A673 (cell line): ENCODE results near the gene NAT8L. TPM values are rescaled to one million over a fixed set of nuclear protein-coding genes. Genes with fewer than 3 reads are reported as not detected.
A peak's percentile ranks its signal among the peaks of the same experiment; 100 is the strongest.

Source experiments
- BruUV-seq: library from RNA; stranded (reverse); fragments of 400-500 nt; replicated peaks from 2 replicates; lab custom pipeline; 2021; lab: Mats Ljungman, UMichigan
- CTCF ChIA-PET: fragments of 300-600 bp; sonication (Branson Sonifier 250); formaldehyde crosslinking; loops from one replicate; lab custom pipeline; 2022; ENCODE audit warnings: antibody characterized with exemption; lab: Charles Lee
- POLR2A ChIA-PET: fragments of 300-600 bp; sonication (Branson Sonifier 250); formaldehyde crosslinking; loops from one replicate; lab custom pipeline; 2022; ENCODE audit warnings: antibody characterized with exemption; ENCODE audit not compliant: low non-redundant PET; lab: Charles Lee
- DNase-seq: peaks from one replicate; pipeline ENCODE4 v3.0.0-alpha.2; 2015; ENCODE audit warnings: low spot score
- H3K27ac ChIP-seq: fragments of 200-600 bp; sonication (generic); 2 replicates; pipeline ENCODE4 v1.5.1; 2016; ENCODE audit warnings: mixed run types, low read depth, mild to moderate bottlenecking, mixed read lengths, antibody characterized with exemption, low read length; ENCODE audit not compliant: poor library complexity, severe bottlenecking
- H3K27me3 ChIP-seq: fragments of 200-600 bp; sonication (generic); replicated peaks from 2 replicates; pipeline ENCODE4 v1.6.1; 2017; ENCODE audit warnings: mixed run types, low read depth, mild to moderate bottlenecking, mixed read lengths, antibody characterized with exemption, low read length; ENCODE audit not compliant: insufficient read depth, poor library complexity
- H3K36me3 ChIP-seq: fragments of 200-600 bp; sonication (generic); 2 replicates; pipeline ENCODE4 v1.6.1; 2016; ENCODE audit warnings: mixed run types, mild to moderate bottlenecking, mixed read lengths, antibody characterized with exemption, low read length; ENCODE audit not compliant: insufficient read depth, poor library complexity, severe bottlenecking
- H3K4me1 ChIP-seq: fragments of 200-600 bp; sonication (generic); 2 replicates; pipeline ENCODE4 v1.6.1; 2017; ENCODE audit warnings: mixed run types, mild to moderate bottlenecking, mixed read lengths, antibody characterized with exemption, low read length; ENCODE audit not compliant: insufficient read depth, poor library complexity, severe bottlenecking
- H3K4me3 ChIP-seq: fragments of 200-600 bp; sonication (generic); 2 replicates; pipeline ENCODE4 v1.5.1; 2016; ENCODE audit warnings: low read depth, mixed run types, mild to moderate bottlenecking, mixed read lengths, low read length; ENCODE audit not compliant: poor library complexity, severe bottlenecking
- H3K9me3 ChIP-seq: fragments of 200-600 bp; sonication (generic); 2 replicates; pipeline ENCODE4 v1.6.1; 2016; ENCODE audit warnings: mixed run types, low read depth, mild to moderate bottlenecking, mixed read lengths, antibody characterized with exemption, low read length; ENCODE audit not compliant: poor library complexity, severe bottlenecking
- CTCF ChIP-seq: fragments of 300-800, 200-600 bp; sonication (generic); conservative IDR thresholded peaks from 2 replicates; pipeline ENCODE4 v1.5.1; 2017; ENCODE audit warnings: low read depth, mild to moderate bottlenecking, antibody characterized with exemption, low read length, moderate library complexity, mixed read lengths
- EZH2 ChIP-seq: fragments of 200-600 bp; sonication (generic); IDR thresholded peaks from 2 replicates; pipeline ENCODE4 v1.6.1; 2017; ENCODE audit warnings: borderline replicate concordance, low read depth, mild to moderate bottlenecking, mixed read lengths, antibody characterized with exemption, low read length; ENCODE audit not compliant: poor library complexity, severe bottlenecking
- intact Hi-C: fragments of 100-400 bp; cut with micrococcal nuclease; formaldehyde crosslinking; loops from one replicate; pipeline ENCODE4 v1.10.0; 2022; ENCODE audit not compliant: unreplicated experiment
- total RNA-seq: library from RNA; stranded (reverse); gene quantifications from 2 replicates; pipeline ENCODE4 v1.2.3, GENCODE V29; 2021

Gene NAT8L
- total RNA-seq, 1 experiment from 2014 or later: 2.5 TPM

GRCh38 chr4:2084316-2084715, 25.2 kb downstream of the NAT8L start:
- ChIA-PET CTCF (no interaction called here), POLR2A (no interaction called here)
- no TSS peak for BruUV-seq
- Histone ChIP-seq H3K9me3 (no peaks in the 10 kb centered on the region), H3K36me3 (no peaks in the 10 kb centered on the region), H3K27ac (no peak overlapping the region), H3K27me3 (peaks cover 3% of the 10 kb centered on the region), H3K4me1 (no peaks in the 10 kb centered on the region), H3K4me3 (no peak overlapping the region)
- intact Hi-C loops: no loop called here
- no peak for TF ChIP-seq CTCF
- TF ChIP-seq EZH2: no peak
- no peak for DNase-seq

GRCh38 chr4:2085496-2085901, 26.4 kb downstream of the NAT8L start:
- intact Hi-C loops: no loop called here
- POLR2A ChIA-PET: no interaction called here

GRCh38 chr4:2087170-2087569, 28.0 kb downstream of the NAT8L start:
- no TSS peak for BruUV-seq
- CTCF ChIA-PET: no interaction called here

More at GRCh38 chr4:2085496-2085901, 26.4 kb downstream of the NAT8L start:
- Histone ChIP-seq H3K4me3 (no peak overlapping the region), H3K27ac (no peak overlapping the region), H3K9me3 (no peaks in the 10 kb centered on the region), H3K36me3 (no peaks in the 10 kb centered on the region), H3K4me1 (no peaks in the 10 kb centered on the region), H3K27me3 (peaks cover 5% of the 10 kb centered on the region)
- no peak for DNase-seq
- CTCF ChIA-PET: no interaction called here
- no TSS peak for BruUV-seq
- TF ChIP-seq CTCF (no peak), EZH2 (no peak)

More at GRCh38 chr4:2087170-2087569, 28.0 kb downstream of the NAT8L start:
- H3K27me3 ChIP-seq: peaks cover 5% of the 10 kb centered on the region
- H3K36me3 ChIP-seq: no peaks in the 10 kb centered on the region
- intact Hi-C loops: no loop called here
- no peak for DNase-seq
- H3K4me1 ChIP-seq: no peaks in the 10 kb centered on the region
- TF ChIP-seq EZH2 (no peak), CTCF (peak; percentile 16; the same call in 1 of the 2 replicates)
- H3K27ac ChIP-seq: no peak overlapping the region
- no peaks in the 10 kb centered on the region for H3K9me3 ChIP-seq
- H3K4me3 ChIP-seq: no peak overlapping the region
- POLR2A ChIA-PET: no interaction called here
